Loucy (cell line): ENCODE measurements around the gene SEMA3D.

ENCODE experiments used
- EZH2phosphoT487 ChIP-seq: fragments of 200-600 bp; IDR thresholded peaks from 2 replicates; pipeline ENCODE4 v1.6.1; 2018; ENCODE audit warnings: antibody characterized with exemption, mild to moderate bottlenecking, moderate library complexity, borderline replicate concordance
- TF ChIP-seq, protein P1 (sequence below): fragments of 200-600 bp; sonication (generic); conservative IDR thresholded peaks from 2 replicates; pipeline ENCODE4 v1.5.1; 2014; ENCODE audit warnings: mild to moderate bottlenecking, antibody characterized with exemption, low read length

DNA sequence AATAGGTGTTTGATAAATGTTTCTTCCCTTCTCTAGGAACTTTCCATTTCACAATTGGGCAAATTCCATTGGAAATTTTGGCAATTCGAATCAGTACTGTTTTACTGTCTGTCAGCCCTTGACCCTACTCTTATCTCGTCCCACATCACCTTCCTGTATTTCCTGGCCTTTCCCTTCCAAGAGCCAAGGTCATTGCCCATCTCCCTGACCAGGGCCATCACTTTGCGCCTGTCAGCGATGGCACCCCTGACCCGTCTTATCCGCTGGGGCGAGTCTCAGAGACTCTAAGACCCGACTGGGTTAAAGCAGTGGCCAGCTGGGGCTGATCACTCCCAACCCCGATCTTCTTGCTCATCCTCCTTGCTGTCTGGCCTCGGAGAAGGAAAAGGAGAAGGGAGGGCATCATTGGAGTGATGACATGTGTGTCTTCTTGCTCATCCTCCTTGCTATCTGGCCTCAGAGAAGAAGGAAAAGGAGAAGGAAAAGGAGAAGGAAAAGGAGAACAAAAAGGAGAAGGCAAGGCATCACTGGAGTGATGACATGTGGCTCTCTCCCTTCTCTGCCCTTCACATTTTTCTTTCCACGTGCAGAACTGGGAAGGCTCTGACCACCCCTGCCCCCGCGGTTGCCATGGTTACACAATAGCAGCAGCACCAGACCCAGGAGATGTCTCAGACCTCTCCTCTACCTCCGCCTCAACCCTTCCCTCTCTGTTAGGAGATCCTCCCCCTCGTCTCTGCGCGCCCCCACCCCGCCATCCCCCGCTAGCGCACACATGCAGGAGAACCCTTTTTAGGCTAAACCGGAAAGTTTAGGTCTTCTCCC is 2.0 kb downstream of the SEMA3D start:
- TF ChIP-seq, protein P1, sequence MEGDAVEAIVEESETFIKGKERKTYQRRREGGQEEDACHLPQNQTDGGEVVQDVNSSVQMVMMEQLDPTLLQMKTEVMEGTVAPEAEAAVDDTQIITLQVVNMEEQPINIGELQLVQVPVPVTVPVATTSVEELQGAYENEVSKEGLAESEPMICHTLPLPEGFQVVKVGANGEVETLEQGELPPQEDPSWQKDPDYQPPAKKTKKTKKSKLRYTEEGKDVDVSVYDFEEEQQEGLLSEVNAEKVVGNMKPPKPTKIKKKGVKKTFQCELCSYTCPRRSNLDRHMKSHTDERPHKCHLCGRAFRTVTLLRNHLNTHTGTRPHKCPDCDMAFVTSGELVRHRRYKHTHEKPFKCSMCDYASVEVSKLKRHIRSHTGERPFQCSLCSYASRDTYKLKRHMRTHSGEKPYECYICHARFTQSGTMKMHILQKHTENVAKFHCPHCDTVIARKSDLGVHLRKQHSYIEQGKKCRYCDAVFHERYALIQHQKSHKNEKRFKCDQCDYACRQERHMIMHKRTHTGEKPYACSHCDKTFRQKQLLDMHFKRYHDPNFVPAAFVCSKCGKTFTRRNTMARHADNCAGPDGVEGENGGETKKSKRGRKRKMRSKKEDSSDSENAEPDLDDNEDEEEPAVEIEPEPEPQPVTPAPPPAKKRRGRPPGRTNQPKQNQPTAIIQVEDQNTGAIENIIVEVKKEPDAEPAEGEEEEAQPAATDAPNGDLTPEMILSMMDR = no peak
- no peak for TF ChIP-seq EZH2phosphoT487
